Mesendoderm (in vitro differentiated cells): Measurements from ENCODE around the gene PPP1R26.

ENCODE experiments used
- DNase-seq: peaks from one replicate; pipeline ENCODE4 v3.0.0; 2013
- H2AK5ac ChIP-seq: 2 replicates; pipeline ENCODE4 v1.6.1; 2013; ENCODE audit warnings: low read length, inconsistent platforms
- H2BK120ac ChIP-seq: 2 replicates; pipeline ENCODE4 v1.6.1; 2013; ENCODE audit warnings: low read depth, mild to moderate bottlenecking, low read length, moderate library complexity, mixed read lengths
- H2BK15ac ChIP-seq: replicated peaks from 2 replicates; pipeline ENCODE4 v1.6.1; 2013; ENCODE audit warnings: low read depth, mild to moderate bottlenecking, moderate library complexity
- H2BK5ac ChIP-seq: 2 replicates; pipeline ENCODE4 v1.6.1; 2013; ENCODE audit warnings: low read length, inconsistent platforms
- H3K18ac ChIP-seq: 2 replicates; pipeline ENCODE4 v1.6.1; 2013; ENCODE audit warnings: mild to moderate bottlenecking, low read length, mixed read lengths
- H3K23ac ChIP-seq: one replicate; pipeline ENCODE4 v1.6.1; 2013; ENCODE audit warnings: low read length
- H3K27ac ChIP-seq: 2 replicates; pipeline ENCODE4 v1.5.1; 2013; ENCODE audit warnings: low read depth, mild to moderate bottlenecking, inconsistent platforms, low read length, moderate library complexity
- H3K27me3 ChIP-seq: 2 replicates; pipeline ENCODE4 v1.6.1; 2013; ENCODE audit warnings: low read length, control low read depth, mild to moderate bottlenecking, inconsistent platforms; ENCODE audit not compliant: insufficient read depth, poor library complexity
- H3K36me3 ChIP-seq: 2 replicates; pipeline ENCODE4 v1.6.1; 2013; ENCODE audit warnings: low read length, inconsistent platforms; ENCODE audit not compliant: control insufficient read depth, insufficient read depth
- H3K4ac ChIP-seq: one replicate; pipeline ENCODE4 v1.6.1; 2013; ENCODE audit warnings: low read depth, mild to moderate bottlenecking, low read length, moderate library complexity
- H3K4me1 ChIP-seq: 2 replicates; pipeline ENCODE4 v1.6.1; 2013; ENCODE audit warnings: low read depth, low read length, inconsistent platforms; ENCODE audit not compliant: control insufficient read depth
- H3K4me2 ChIP-seq: 2 replicates; pipeline ENCODE4 v1.6.1; 2013; ENCODE audit warnings: low read length
- H3K4me3 ChIP-seq: 2 replicates; pipeline ENCODE4 v1.5.1; 2013; ENCODE audit warnings: mild to moderate bottlenecking, low read length
- H3K56ac ChIP-seq: one replicate; pipeline ENCODE4 v1.6.1; 2013; ENCODE audit warnings: low read length
- H3K79me1 ChIP-seq: 2 replicates; pipeline ENCODE4 v1.6.1; 2013; ENCODE audit warnings: low read length, inconsistent platforms
- H3K79me2 ChIP-seq: 2 replicates; pipeline ENCODE4 v1.6.1; 2013; ENCODE audit warnings: mild to moderate bottlenecking, low read length; ENCODE audit not compliant: control insufficient read depth, insufficient read depth
- H3K9ac ChIP-seq: 2 replicates; pipeline ENCODE4 v1.6.1; 2013; ENCODE audit warnings: low read length, inconsistent platforms
- H4K5ac ChIP-seq: one replicate; pipeline ENCODE4 v1.6.1; 2013; ENCODE audit warnings: low read length
- H4K8ac ChIP-seq: one replicate; pipeline ENCODE4 v1.6.1; 2013; ENCODE audit warnings: low read depth, mild to moderate bottlenecking, control low read depth, low read length, moderate library complexity
- WGBS: extraction: QIAGEN DNeasy Blood & Tissue Kit; methylation state at CpG from one replicate; pipeline ENCODE4 v1.1.7; 2013; ENCODE audit warnings: low lambda C conversion rate, missing lambda C conversion rate; ENCODE audit not compliant: insufficient coverage; ENCODE audit errors: extremely low coverage; 5-methylcytosine and 5-hydroxymethylcytosine counted together

PPP1R26 gene

DNA sequence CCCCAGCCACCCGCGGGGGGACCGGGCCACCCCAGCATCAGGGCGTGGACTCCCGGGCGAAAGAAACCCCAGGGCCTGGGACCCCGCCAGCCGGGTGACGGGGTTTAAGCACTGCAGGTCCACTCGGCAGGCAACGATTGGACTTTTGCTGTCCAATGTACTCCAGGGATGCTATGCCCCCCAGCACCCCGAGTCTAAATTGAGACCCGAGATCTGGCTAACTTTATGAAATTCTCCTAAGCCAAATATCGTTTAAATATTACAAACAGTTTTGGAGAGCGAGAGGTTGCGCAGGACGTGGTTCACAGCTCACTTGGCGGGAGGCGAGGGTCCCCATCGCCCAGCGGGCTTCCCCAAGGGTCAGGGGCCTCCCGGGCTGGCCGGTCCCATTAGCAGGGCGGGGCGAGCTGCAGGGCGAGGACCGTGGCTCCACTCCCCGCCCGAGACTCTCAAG, 20.5 kb downstream of the PPP1R26 start:
- Histone ChIP-seq H3K4me3 (peak overlapping the region; percentile 15), H3K36me3 (peaks cover 10% of the 10 kb centered on the region), H3K4me2 (peak overlapping the region; percentile 51), H3K79me2 (peaks cover 16% of the 10 kb centered on the region), H2BK15ac (no peak overlapping the region), H3K79me1 (peaks cover 14% of the 10 kb centered on the region), H4K5ac (no peak overlapping the region), H2BK120ac (no peak overlapping the region), H3K23ac (no peak overlapping the region), H3K9ac (peak overlapping the region; percentile 52), H2AK5ac (no peak overlapping the region), H3K18ac (no peak overlapping the region), H3K27me3 (no peaks in the 10 kb centered on the region), H4K8ac (no peak overlapping the region), H3K4me1 (no peaks in the 10 kb centered on the region), H3K4ac (no peak overlapping the region), H2BK5ac (no peak overlapping the region), H3K56ac (peak overlapping the region; percentile 49), H3K27ac (no peak overlapping the region)
- no CpG with 5 or more reads among the region's 29 CpGs for WGBS
- no peak for DNase-seq

DNA sequence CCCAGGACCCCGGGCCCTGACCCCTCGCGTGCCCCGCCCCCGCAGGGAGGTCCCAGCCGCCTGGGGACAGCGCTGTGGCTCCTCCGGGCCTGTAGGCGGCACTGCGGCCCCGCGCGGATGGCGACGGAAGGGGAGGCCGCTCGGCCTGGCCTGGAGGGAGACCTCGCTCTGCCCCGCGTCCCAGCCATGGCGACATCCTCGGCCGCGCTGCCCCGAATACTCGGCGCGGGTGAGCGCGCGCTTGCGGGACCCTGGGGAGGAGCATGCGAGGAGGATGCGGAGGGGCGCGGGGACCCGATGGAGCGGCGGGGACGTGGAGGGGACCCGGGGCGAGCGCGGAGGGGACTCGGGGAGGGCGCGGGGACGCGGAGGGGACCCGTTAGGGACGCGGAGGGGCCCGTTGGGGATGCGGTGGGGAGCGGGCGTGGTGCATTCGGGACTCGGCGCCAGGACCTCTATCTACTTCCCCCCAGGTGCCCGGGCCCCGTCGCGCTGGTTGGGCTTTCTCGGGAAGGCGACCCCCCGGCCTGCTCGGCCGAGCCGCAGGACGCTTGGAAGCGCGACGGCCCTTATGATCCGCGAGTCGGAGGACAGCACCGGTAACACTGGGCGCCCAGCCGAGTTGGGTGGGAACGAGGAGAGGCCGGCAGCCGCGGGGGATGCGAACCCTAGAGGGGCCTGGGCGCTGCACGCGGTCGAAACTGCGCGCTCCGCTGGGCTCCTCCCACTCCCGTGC, 21.1 kb downstream of the PPP1R26 start, which contains the start of gene MRPS2:
Gene MRPS2, plus strand, starts transcription at position 158 of the 736 bp plus-strand sequence. Its CDS starts 29 bp downstream, at position 187.
- H3K27me3 ChIP-seq: no peaks in the 10 kb centered on the region
- H2BK5ac ChIP-seq: no peak within 1 kb of the TSS
- peak within 1 kb of the TSS; percentile 30 for H4K8ac ChIP-seq
- H3K27ac ChIP-seq: no peak within 1 kb of the TSS
- peak; percentile 95 for DNase-seq
- H3K23ac ChIP-seq: peak within 1 kb of the TSS; percentile 89
- H3K36me3 ChIP-seq: peaks cover 11% of the 10 kb centered on the region
- peak within 1 kb of the TSS; percentile 95 for H3K4me3 ChIP-seq
- no peak within 1 kb of the TSS for H2BK120ac ChIP-seq
- H3K56ac ChIP-seq: peak within 1 kb of the TSS; percentile 98
- no peak within 1 kb of the TSS for H2BK15ac ChIP-seq
- H3K9ac ChIP-seq: peak within 1 kb of the TSS; percentile 97
- H3K79me1 ChIP-seq: peaks cover 14% of the 10 kb centered on the region
- H3K4ac ChIP-seq: peak within 1 kb of the TSS; percentile 82
- peaks cover 16% of the 10 kb centered on the region for H3K79me2 ChIP-seq
- H3K4me2 ChIP-seq: peak within 1 kb of the TSS; percentile 80
- H4K5ac ChIP-seq: no peak within 1 kb of the TSS
- peak within 1 kb of the TSS; percentile 72 for H3K18ac ChIP-seq
- no peaks in the 10 kb centered on the region for H3K4me1 ChIP-seq
- WGBS: no CpG with 5 or more reads among the region's 92 CpGs
- no peak within 1 kb of the TSS for H2AK5ac ChIP-seq

DNA sequence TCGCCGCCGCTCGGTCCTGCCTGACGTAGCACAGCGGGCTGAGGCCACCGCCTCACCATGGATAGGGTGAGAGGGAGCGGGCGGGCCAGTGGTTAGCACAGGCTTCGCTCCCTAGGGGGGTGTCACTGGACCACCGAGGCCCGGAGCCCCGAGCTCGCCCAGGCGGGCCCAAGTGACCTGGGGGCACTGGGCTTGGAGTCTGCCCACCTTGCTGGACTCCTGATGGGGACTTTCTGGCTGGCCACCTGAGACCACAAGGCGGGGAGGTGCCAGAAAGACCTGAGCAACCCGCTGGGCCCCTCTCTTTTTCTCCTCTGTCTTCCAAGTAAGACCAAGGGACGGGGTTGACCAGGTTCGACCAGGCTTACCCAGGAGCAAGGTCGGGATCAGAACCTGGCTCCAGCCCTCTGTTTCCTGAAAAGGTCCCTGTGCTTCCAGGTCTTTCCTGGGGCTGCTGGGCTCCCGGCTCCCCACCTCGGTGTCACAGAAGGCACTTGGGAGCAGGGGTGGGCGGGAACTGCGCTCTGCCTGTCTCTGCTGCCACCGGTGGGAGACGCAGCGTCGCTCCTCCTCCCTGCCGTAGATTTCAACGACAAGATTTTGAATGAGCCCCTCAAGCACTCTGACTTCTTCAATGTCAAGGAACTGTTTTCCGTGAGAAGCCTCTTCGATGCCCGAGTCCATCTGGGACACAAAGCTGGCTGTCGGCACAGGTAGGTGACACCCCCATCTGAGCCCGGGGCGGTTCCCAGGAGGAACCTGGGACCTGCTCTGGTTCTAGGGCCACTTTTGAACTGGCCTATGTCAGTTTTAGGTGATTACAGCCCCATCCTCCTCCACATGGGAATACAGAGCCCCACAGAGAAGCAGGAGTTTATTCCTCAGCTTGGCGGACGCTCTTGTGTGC, 21.9 kb downstream of the PPP1R26 start:
- Histone ChIP-seq H2BK120ac (no peak overlapping the region), H3K23ac (peak overlapping the region; percentile 45), H3K4me2 (peak overlapping the region; percentile 80), H2BK15ac (no peak overlapping the region), H2BK5ac (no peak overlapping the region), H3K4me3 (peak overlapping the region; percentile 95), H2AK5ac (no peak overlapping the region), H3K27me3 (no peaks in the 10 kb centered on the region), H3K79me2 (peaks cover 16% of the 10 kb centered on the region), H3K9ac (peak overlapping the region; percentile 97), H3K27ac (no peak overlapping the region), H3K18ac (no peak overlapping the region), H3K56ac (peak overlapping the region; percentile 98), H3K36me3 (peaks cover 11% of the 10 kb centered on the region), H3K79me1 (peaks cover 14% of the 10 kb centered on the region), H4K8ac (no peak overlapping the region), H4K5ac (no peak overlapping the region), H3K4me1 (no peaks in the 10 kb centered on the region), H3K4ac (no peak overlapping the region)
- WGBS: no CpG with 5 or more reads among the region's 38 CpGs
- peak; percentile 68 for DNase-seq

DNA sequence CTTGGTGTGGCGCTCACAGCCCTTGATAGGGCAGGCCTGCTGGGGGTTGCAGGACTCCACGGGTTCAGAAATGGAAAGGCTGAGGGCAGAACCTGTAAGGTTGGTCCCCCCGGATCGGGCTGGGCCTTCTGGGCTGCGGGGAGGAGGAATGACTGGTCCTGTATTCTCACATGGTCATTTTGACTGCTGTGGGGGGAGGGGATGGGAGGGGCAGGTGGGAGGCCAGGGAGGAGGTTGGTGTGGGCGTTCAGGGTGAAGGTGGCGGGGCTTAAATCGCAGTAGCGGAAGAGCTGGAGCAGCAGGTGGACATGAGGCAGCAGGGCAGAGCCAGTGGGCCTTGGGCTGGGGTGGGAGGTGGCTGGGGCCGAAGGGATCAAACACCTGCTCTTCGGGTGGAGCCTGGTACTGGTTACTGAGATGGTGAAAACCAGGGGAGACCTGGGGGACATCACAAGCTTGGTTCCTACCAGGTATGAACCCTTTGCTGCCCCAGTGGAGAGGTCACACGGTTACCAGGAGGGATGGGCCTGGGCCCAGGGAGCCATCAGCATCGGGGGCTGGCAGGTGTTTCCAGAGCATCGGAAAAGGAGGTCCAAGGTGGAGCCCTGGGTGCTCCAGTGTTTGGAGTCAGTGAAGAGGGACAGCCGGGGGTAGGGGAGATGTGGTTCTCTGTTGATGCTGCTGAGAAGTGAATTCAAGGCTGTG, 22.7 kb downstream of the PPP1R26 start:
- no peak overlapping the region for H2BK15ac ChIP-seq
- H3K27ac ChIP-seq: no peak overlapping the region
- H2BK5ac ChIP-seq: no peak overlapping the region
- no peak for DNase-seq
- no peak overlapping the region for H2BK120ac ChIP-seq
- H3K23ac ChIP-seq: no peak overlapping the region
- no peak overlapping the region for H4K5ac ChIP-seq
- no CpG with 5 or more reads among the region's 15 CpGs for WGBS
- no peak overlapping the region for H3K18ac ChIP-seq
- H3K4me2 ChIP-seq: no peak overlapping the region
- H3K56ac ChIP-seq: no peak overlapping the region
- H4K8ac ChIP-seq: no peak overlapping the region
- H3K36me3 ChIP-seq: peaks cover 11% of the 10 kb centered on the region
- no peaks in the 10 kb centered on the region for H3K4me1 ChIP-seq
- H3K27me3 ChIP-seq: no peaks in the 10 kb centered on the region
- H3K4ac ChIP-seq: no peak overlapping the region
- H2AK5ac ChIP-seq: no peak overlapping the region
- H3K4me3 ChIP-seq: no peak overlapping the region
- no peak overlapping the region for H3K9ac ChIP-seq
- H3K79me1 ChIP-seq: peaks cover 14% of the 10 kb centered on the region
- H3K79me2 ChIP-seq: peaks cover 16% of the 10 kb centered on the region

DNA sequence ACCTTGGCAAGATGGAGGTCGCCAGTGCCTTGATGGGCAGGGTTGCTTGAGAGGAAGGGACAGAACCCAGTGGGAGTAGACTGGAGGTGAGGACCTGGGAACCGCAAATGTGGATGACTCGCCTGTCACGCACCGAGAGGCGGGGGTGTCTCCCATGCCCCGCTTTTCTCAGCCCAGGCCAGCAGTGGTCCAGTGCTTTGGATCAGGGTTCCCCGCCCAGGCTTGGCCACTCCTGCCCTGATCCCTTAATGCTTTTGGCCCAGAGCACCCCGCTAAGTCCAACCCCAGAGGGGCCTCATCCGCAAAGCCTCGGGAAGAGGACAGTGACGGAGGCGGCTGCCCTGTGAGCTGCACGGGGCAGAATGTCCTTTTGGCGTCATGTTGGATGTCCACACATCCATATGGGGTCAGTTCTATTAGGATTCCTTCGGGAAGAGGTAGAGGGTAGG, 23.3 kb downstream of the PPP1R26 start:
- Histone ChIP-seq H3K4me2 (no peak overlapping the region), H4K5ac (no peak overlapping the region), H2BK5ac (no peak overlapping the region), H2BK15ac (no peak overlapping the region), H3K4ac (no peak overlapping the region), H2AK5ac (no peak overlapping the region), H3K4me3 (no peak overlapping the region), H3K18ac (no peak overlapping the region), H4K8ac (no peak overlapping the region), H3K36me3 (peaks cover 11% of the 10 kb centered on the region), H3K56ac (no peak overlapping the region), H3K9ac (no peak overlapping the region), H3K23ac (no peak overlapping the region), H3K79me1 (peaks cover 14% of the 10 kb centered on the region), H3K4me1 (no peaks in the 10 kb centered on the region), H2BK120ac (no peak overlapping the region), H3K79me2 (peaks cover 16% of the 10 kb centered on the region), H3K27ac (no peak overlapping the region), H3K27me3 (no peaks in the 10 kb centered on the region)
- DNase-seq: no peak
- no CpG with 5 or more reads among the region's 16 CpGs for WGBS
